SH-SY5Y (cell line): ENCODE measurements around the gene EDIL3.

ENCODE experiments used
- GATA2 ChIP-seq: IDR thresholded peaks from 2 replicates; pipeline ENCODE4 v1.6.1; 2011; ENCODE audit warnings: mild to moderate bottlenecking, low read depth, low read length
- GATA3 ChIP-seq: IDR thresholded peaks from 2 replicates; pipeline ENCODE4 v1.6.1; 2011; ENCODE audit warnings: low read depth, mild to moderate bottlenecking, low read length, moderate library complexity

DNA sequence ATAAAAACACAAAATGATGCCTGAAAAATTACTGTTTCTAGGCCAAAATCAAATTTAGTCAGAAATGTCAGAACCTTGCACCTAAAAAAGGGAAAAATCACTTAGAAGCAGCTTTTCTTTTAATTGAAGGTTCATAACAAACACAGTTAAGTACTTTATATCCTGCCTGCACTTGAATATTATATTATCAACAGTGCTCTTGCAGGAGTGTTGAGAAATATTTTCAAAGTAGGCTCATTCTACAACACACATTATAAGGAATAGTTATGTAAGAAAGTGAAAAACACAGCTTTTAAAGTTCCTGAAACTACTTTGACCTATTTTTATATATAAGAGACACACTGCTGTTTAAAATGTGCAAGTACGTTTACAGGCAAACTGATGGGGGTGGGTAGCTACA, 8.3 kb downstream of the EDIL3 start:
- TF ChIP-seq GATA3 (no peak), GATA2 (no peak)
